Trophoblast cell (in vitro differentiated cells and primary cell): ENCODE results near the gene PNPLA1.

Experiments
- DNase-seq, 2 donors: peaks; one replicate each; pipeline ENCODE4 v3.0.0-alpha.2; 2016
- H2AFZ ChIP-seq: 2 replicates; pipeline ENCODE4 v1.6.1; 2013; ENCODE audit warnings: low read length, moderate library complexity, mild to moderate bottlenecking; ENCODE audit not compliant: insufficient read depth, poor library complexity
- H2AK5ac ChIP-seq: 2 replicates; pipeline ENCODE4 v1.6.1; 2013; ENCODE audit warnings: mild to moderate bottlenecking, low read length
- H2BK120ac ChIP-seq: 2 replicates; pipeline ENCODE4 v1.6.1; 2013; ENCODE audit warnings: low read length, mild to moderate bottlenecking, moderate library complexity; ENCODE audit not compliant: insufficient read depth, poor library complexity
- H2BK12ac ChIP-seq: 2 replicates; pipeline ENCODE4 v1.6.1; 2013; ENCODE audit warnings: mild to moderate bottlenecking, low read length, moderate library complexity
- H2BK5ac ChIP-seq: 2 replicates; pipeline ENCODE4 v1.6.1; 2013; ENCODE audit warnings: low read length, low read depth, moderate library complexity, mild to moderate bottlenecking; ENCODE audit not compliant: poor library complexity
- H3K14ac ChIP-seq: 2 replicates; pipeline ENCODE4 v1.6.1; 2013; ENCODE audit warnings: mild to moderate bottlenecking, low read length
- H3K18ac ChIP-seq: 2 replicates; pipeline ENCODE4 v1.6.1; 2013; ENCODE audit warnings: mild to moderate bottlenecking, low read length
- H3K23ac ChIP-seq: 2 replicates; pipeline ENCODE4 v1.6.1; 2013; ENCODE audit warnings: low read length
- H3K27ac ChIP-seq: 2 replicates; pipeline ENCODE4 v1.5.1; 2013; ENCODE audit warnings: low read depth, mild to moderate bottlenecking, inconsistent platforms, low read length, moderate library complexity
- H3K27me3 ChIP-seq: 2 replicates; pipeline ENCODE4 v1.6.1; 2013; ENCODE audit warnings: inconsistent platforms, mild to moderate bottlenecking, low read length, moderate library complexity; ENCODE audit not compliant: insufficient read depth
- H3K36me3 ChIP-seq, 2 experiments: 1 replicate in 1 of 2; 2 replicates in 1 of 2; pipeline ENCODE4 v1.6.1; 2013; ENCODE audit warnings: low read length in 2 of 2, mild to moderate bottlenecking in 2 of 2, moderate library complexity in 1 of 2; ENCODE audit not compliant: insufficient read depth in 2 of 2, control insufficient read depth in 1 of 2
- H3K4ac ChIP-seq: 2 replicates; pipeline ENCODE4 v1.6.1; 2013; ENCODE audit warnings: low read depth, mild to moderate bottlenecking, low read length, moderate library complexity
- H3K4me1 ChIP-seq, 2 experiments: 1 replicate in 1 of 2; 2 replicates in 1 of 2; pipeline ENCODE4 v1.6.1; 2013; ENCODE audit warnings: low read length in 2 of 2, mild to moderate bottlenecking in 2 of 2, moderate library complexity in 1 of 2; ENCODE audit not compliant: insufficient read depth in 2 of 2, control insufficient read depth in 1 of 2
- H3K4me2 ChIP-seq: 2 replicates; pipeline ENCODE4 v1.6.1; 2013; ENCODE audit warnings: inconsistent platforms, mild to moderate bottlenecking, low read length, moderate library complexity
- H3K4me3 ChIP-seq: 2 replicates; pipeline ENCODE4 v1.5.1; 2013; ENCODE audit warnings: mild to moderate bottlenecking, low read depth, low read length, inconsistent platforms
- H3K79me1 ChIP-seq: one replicate; pipeline ENCODE4 v1.6.1; 2013; ENCODE audit warnings: low read length
- H3K79me2 ChIP-seq: 2 replicates; pipeline ENCODE4 v1.6.1; 2013; ENCODE audit warnings: low read length, mild to moderate bottlenecking; ENCODE audit not compliant: control insufficient read depth, insufficient read depth, poor library complexity
- H3K9ac ChIP-seq: 2 replicates; pipeline ENCODE4 v1.6.1; 2013; ENCODE audit warnings: mild to moderate bottlenecking, low read length
- H3K9me3 ChIP-seq: 2 replicates; pipeline ENCODE4 v1.6.1; 2013; ENCODE audit warnings: low read depth, mild to moderate bottlenecking, control low read depth, inconsistent platforms, low read length; ENCODE audit not compliant: insufficient read depth
- H4K12ac ChIP-seq: 2 replicates; pipeline ENCODE4 v1.6.1; 2013; ENCODE audit warnings: low read depth, mild to moderate bottlenecking, low read length, moderate library complexity
- H4K8ac ChIP-seq: 2 replicates; pipeline ENCODE4 v1.6.1; 2013; ENCODE audit warnings: low read depth, mild to moderate bottlenecking, low read length, moderate library complexity
- H4K91ac ChIP-seq: one replicate; pipeline ENCODE4 v1.6.1; 2013; ENCODE audit warnings: low read depth, mild to moderate bottlenecking, low read length, moderate library complexity
- WGBS: extraction: QIAGEN DNeasy Blood & Tissue Kit; methylation state at CpG from one replicate; pipeline ENCODE4 v1.1.7; 2013; ENCODE audit warnings: missing lambda C conversion rate; ENCODE audit not compliant: insufficient read length, insufficient coverage; ENCODE audit errors: extremely low coverage; 5-methylcytosine and 5-hydroxymethylcytosine counted together

Gene PNPLA1

DNA sequence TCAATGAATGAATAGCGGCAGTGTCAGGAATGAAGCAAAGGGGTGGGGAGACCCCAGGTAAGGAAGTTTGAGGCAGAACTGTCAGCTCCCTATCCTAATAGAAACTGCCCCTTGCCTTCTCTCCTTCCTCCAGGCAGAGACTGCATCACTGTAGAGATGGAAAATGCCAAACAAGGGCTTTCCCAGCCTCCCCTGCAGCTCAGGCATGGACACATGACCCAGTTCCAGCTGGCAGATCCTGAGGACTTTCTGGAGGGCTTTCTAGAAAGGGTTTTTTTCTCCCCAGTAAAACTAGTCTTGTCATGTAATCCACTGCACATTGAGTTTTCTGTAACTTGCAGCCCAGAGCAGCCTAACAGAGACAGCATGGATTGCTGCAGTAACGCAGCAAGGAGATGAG is 17.9 kb upstream of the PNPLA1 start:
- no peak overlapping the region for H2BK120ac ChIP-seq
- no peaks in the 10 kb centered on the region for H3K79me1 ChIP-seq
- H3K9ac ChIP-seq = no peak overlapping the region
- no peak overlapping the region for H2AK5ac ChIP-seq
- no peak overlapping the region for H4K12ac ChIP-seq
- no peak overlapping the region for H2BK12ac ChIP-seq
- no peak overlapping the region for H3K14ac ChIP-seq
- H3K18ac ChIP-seq = no peak overlapping the region
- H4K91ac ChIP-seq = no peak overlapping the region
- no peaks in the 10 kb centered on the region for H3K79me2 ChIP-seq
- no peak overlapping the region for H3K4ac ChIP-seq
- no peak overlapping the region for H3K27ac ChIP-seq
- no peak for DNase-seq
- H3K27me3 ChIP-seq = no peaks in the 10 kb centered on the region
- H2AFZ ChIP-seq = no peak overlapping the region
- H3K36me3 ChIP-seq = no peaks in the 10 kb centered on the region
- no CpG with 5 or more reads among the region's 2 CpGs for WGBS
- no peaks in the 10 kb centered on the region for H3K4me1 ChIP-seq
- no peak overlapping the region for H3K4me2 ChIP-seq
- no peak overlapping the region for H2BK5ac ChIP-seq
- H3K4me3 ChIP-seq = no peak overlapping the region
- H3K23ac ChIP-seq = no peak overlapping the region
- no peak overlapping the region for H4K8ac ChIP-seq
- H3K9me3 ChIP-seq = no peaks in the 10 kb centered on the region

DNA sequence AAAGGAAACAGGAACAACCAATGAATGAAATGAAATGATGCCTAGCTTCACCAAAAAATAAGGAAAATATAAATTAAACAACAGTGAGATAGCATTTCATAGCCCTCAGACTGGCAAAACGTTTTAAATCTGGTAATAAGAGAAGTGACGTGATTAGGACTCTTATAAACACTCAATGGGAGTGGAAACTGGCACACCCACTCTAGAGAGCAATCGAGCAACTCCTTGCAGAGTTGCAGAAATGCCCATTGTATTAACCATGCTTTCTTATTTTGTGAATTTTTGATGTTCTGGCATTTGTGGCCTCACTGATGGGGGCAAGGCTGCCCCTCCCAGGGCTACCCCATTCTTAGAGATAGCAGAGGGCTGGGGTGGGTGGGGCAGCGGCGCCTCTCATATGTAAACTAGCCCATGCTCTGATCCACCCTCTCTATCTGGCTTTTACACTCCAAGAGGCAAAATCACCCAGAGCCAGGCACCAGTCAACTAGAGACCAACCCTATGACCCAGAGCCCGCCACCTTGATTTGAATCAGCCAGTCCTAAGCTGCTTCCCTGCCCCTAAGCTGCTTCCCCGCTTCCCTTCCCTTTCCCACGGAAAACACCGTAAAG is 6.4 kb upstream of the PNPLA1 start:
- H3K4me1 ChIP-seq = no peaks in the 10 kb centered on the region
- H2AFZ ChIP-seq = no peak overlapping the region
- no peak overlapping the region for H3K4me3 ChIP-seq
- no peak overlapping the region for H3K18ac ChIP-seq
- H3K4me2 ChIP-seq = no peak overlapping the region
- H3K79me2 ChIP-seq = no peaks in the 10 kb centered on the region
- H2BK120ac ChIP-seq = no peak overlapping the region
- no peak for DNase-seq
- H3K9ac ChIP-seq = no peak overlapping the region
- no peaks in the 10 kb centered on the region for H3K79me1 ChIP-seq
- no peak overlapping the region for H4K12ac ChIP-seq
- H3K14ac ChIP-seq = no peak overlapping the region
- H2BK12ac ChIP-seq = no peak overlapping the region
- no peaks in the 10 kb centered on the region for H3K36me3 ChIP-seq
- no CpG with 5 or more reads among the region's 9 CpGs for WGBS
- H4K8ac ChIP-seq = no peak overlapping the region
- H2AK5ac ChIP-seq = no peak overlapping the region
- H3K23ac ChIP-seq = no peak overlapping the region
- no peak overlapping the region for H3K27ac ChIP-seq
- H4K91ac ChIP-seq = no peak overlapping the region
- no peaks in the 10 kb centered on the region for H3K27me3 ChIP-seq
- no peak overlapping the region for H2BK5ac ChIP-seq
- H3K4ac ChIP-seq = no peak overlapping the region
- no peaks in the 10 kb centered on the region for H3K9me3 ChIP-seq

DNA sequence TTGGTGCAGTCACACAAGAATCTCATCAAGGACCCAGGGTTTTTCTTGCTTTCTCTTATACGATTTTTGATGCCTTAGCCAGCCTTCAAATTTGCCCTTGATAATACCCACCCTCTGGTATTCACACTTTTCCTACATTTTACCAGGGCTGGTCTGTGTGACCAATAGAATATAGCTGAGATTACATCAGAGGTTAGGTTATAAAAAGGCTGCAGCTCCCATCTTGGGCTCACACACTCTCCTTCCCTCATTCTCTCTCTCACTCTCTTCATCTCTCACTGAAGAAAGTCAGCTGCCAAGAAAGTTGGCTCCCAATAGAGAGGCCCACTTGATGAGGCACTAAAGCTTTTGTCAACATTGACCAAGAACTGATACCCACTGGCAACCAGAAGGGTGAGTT is 4.1 kb upstream of the PNPLA1 start:
- no peak overlapping the region for H3K4ac ChIP-seq
- no peak overlapping the region for H2AK5ac ChIP-seq
- H3K14ac ChIP-seq = no peak overlapping the region
- H3K27me3 ChIP-seq = no peaks in the 10 kb centered on the region
- no peak for DNase-seq
- H3K9me3 ChIP-seq = no peaks in the 10 kb centered on the region
- H2BK5ac ChIP-seq = no peak overlapping the region
- no peak overlapping the region for H3K4me3 ChIP-seq
- H2AFZ ChIP-seq = no peak overlapping the region
- no peak overlapping the region for H3K27ac ChIP-seq
- no peak overlapping the region for H4K91ac ChIP-seq
- H2BK120ac ChIP-seq = no peak overlapping the region
- WGBS = no CpG with 5 or more reads among the region's 1 CpG
- H3K79me1 ChIP-seq = no peaks in the 10 kb centered on the region
- H3K36me3 ChIP-seq = no peaks in the 10 kb centered on the region
- H3K18ac ChIP-seq = no peak overlapping the region
- no peak overlapping the region for H3K4me2 ChIP-seq
- H3K79me2 ChIP-seq = no peaks in the 10 kb centered on the region
- H3K4me1 ChIP-seq = no peaks in the 10 kb centered on the region
- H4K12ac ChIP-seq = no peak overlapping the region
- H2BK12ac ChIP-seq = no peak overlapping the region
- no peak overlapping the region for H4K8ac ChIP-seq
- H3K9ac ChIP-seq = no peak overlapping the region
- no peak overlapping the region for H3K23ac ChIP-seq

DNA sequence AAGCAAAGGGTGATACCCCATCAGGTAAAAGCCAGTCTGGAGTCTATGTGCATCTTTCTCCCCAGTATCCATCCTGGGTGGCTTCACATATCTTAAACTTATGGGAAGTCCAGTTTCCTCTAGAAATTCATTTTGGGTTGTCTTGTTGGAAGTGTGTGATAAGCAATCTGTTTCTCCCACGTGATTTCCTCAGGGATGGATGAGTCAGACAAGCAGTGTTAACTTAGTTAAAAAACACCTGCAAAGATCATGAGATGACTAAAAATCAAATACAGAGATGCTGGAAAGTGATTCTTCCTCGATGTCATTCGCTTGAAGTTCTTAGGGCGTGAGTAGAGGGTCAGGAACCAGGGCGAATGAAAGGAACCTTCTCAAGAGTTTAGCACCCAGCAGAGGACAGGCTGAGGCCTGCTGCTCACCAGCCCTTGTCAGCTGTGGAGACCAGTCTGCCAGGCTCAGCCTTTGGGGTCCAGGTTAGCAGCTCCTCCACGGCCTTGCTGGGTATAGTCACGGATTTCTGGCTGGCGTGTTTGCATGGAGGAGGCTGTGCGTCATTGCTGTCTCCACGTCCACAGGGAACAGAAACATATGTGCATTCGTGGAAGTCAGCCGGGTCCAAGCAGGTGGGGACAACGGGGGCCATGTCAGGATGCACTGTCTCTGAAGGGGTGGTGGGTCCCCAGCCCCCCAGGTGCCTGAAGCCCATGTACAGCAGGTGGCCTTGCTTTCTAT is 2.8 kb upstream of the PNPLA1 start:
- Histone ChIP-seq H4K12ac (no peak overlapping the region), H3K4me2 (no peak overlapping the region), H3K23ac (no peak overlapping the region), H3K9me3 (no peaks in the 10 kb centered on the region), H3K9ac (no peak overlapping the region), H3K79me1 (no peaks in the 10 kb centered on the region), H3K4ac (no peak overlapping the region), H4K8ac (no peak overlapping the region), H3K36me3 (no peaks in the 10 kb centered on the region), H4K91ac (no peak overlapping the region), H2AK5ac (no peak overlapping the region), H3K18ac (no peak overlapping the region), H3K4me1 (no peaks in the 10 kb centered on the region), H2BK12ac (no peak overlapping the region), H3K79me2 (no peaks in the 10 kb centered on the region), H3K27ac (no peak overlapping the region), H3K27me3 (no peaks in the 10 kb centered on the region), H2AFZ (no peak overlapping the region), H3K4me3 (no peak overlapping the region), H3K14ac (no peak overlapping the region), H2BK5ac (no peak overlapping the region), H2BK120ac (no peak overlapping the region)
- peak in 1 of 2 donors; percentile 50 for DNase-seq
- no CpG with 5 or more reads among the region's 13 CpGs for WGBS
